NCI-H524 (cell line): ENCODE data around the gene IL31RA.
"Not testable (repeated sequence)": the region's sequence is repeated elsewhere in the genome, so short reads cannot be mapped to it uniquely, and the experiment has no call there.

Experiments used
- DNase-seq, 2 experiments: peaks; one replicate each; lab custom pipeline; 2025; lab: John Stamatoyannopoulos, UW

Gene IL31RA

DNA sequence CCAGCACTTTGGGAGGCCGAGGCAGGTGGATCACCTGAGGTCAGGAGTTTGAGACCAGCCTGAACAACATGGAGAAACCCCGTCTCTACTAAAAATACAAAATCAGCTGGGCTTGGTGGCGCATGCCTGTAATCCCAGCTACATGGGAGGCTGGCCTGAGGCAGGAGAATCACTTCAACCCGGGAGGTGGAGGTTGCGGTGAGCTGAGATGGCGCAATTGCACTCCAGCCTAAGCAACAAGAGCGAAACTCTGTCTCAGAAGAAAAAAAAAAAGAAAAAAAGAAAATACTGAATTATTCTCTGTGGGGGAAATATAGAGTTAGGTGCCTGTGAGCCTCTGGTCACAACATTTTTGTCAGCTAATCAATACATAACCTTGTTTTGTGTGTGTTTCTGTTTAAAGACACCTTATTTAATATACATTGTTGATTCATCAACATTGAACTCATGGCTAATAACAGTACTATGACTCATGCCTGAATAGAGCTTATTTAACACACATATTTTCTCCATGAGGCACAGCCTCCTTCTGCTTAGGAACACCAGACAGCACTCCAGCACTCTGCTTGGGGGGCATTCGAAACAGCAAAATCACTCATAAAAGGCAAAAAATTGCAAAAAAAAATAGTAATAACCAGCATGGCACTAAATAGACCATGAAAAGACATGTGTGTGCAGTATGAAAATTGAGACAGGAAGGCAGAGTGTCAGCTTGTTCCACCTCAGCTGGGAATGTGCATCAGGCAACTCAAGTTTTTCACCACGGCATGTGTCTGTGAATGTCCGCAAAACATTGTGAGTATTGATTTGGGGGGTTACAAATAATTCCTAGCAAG, at the start of gene IL31RA:
TSS of gene IL31RA (plus strand) at position 519 of the 836 bp plus-strand sequence. CDS start at position 733, 214 bp downstream.
- no peak for DNase-seq

DNA sequence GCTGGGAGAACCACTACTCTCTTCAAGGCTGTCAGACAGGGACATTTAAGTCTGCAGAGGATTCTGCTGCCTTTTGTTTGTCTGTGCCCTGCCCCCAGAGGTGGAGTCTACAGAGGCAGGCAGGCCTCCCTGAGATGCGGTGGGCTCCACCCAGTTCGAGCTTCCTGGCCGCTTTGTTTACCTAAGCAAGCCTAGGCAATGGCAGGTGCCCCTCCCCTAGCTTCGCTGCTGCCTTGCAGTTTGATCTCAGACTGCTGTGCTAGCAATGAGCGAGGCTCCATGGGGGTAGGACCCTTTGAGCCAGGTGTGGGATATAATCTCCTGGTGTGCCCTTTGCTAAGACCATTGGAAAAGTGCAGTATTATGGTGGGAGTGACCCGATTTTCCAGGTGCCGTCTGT, 42.3 kb upstream of the IL31RA start:
- DNase-seq: not testable (repeated sequence)

DNA sequence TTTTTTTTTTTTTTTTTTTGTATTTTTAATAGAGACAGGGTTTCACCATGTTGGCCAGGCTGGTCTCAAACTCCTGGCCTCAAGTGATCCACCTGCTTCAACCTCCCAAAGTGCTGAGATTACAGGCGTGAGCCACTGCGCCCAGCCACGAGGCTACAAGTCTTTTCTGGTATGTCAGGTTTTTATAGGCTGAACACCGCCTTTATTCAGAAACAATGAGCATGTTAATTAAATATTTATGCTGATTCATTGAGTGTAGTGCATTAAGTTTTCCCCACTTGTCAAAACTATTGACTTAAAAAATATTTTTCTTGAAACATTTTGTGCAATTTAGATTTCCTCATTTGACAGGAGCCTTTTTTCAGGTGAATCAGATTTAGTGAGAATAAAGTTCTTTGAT, 35.2 kb upstream of the IL31RA start:
- not testable (repeated sequence) for DNase-seq

DNA sequence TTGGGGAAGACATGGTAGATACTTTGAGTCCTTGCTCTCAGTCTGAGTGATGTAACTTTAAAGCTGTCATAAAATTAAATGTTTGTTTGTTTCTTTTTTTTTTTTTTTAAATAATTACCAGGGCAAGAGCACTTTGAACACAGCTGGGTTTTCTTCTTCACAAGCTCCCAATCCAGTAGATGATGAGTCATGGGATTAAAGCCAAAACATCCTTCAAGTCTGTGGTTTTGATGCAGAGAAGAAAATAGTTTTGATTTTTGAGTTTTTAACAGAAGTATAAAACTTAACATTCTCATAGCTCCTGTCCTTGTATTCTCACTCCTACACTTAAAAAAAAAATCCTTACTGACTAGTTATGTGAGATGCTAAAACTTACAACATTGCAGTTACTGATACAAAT, 34.8 kb upstream of the IL31RA start:
- no peak for DNase-seq

DNA sequence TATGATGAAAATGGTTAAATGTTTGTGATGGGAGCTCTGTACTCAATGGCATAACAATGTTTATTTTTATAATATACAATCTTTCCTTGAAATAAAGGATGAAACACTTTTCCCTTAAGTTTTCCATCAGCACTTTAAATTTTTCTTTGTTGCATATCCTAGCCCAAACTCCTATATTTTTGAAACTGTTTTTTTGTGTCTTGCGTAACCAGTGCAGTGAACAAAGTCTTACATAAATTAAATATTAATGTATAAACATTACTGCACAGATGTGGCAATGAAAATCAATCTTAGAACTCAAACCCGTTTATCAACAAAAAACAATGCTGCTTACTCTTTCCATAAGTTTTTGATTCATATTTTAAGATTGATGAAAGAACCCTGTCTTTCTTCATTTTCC, 34.1 kb upstream of the IL31RA start:
- DNase-seq: no peak

DNA sequence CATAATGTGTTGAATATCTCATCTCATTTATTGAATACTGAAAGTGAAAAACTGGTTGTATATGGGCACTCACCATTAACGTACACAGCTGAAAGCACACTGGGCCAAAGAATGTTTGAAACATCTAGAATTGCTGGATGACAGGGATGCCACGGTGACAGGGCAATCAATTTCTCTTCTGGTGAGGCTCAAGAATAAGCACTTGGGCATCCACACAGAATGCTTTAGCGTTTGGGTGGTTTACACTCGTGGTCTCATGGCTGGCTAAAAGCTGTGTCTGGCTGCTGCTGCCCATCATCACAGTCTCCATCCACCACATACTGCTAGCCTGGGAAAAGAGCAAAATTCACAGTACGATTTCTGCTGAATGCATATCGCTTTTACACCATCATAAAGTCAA, 30.7 kb upstream of the IL31RA start:
- no peak for DNase-seq

DNA sequence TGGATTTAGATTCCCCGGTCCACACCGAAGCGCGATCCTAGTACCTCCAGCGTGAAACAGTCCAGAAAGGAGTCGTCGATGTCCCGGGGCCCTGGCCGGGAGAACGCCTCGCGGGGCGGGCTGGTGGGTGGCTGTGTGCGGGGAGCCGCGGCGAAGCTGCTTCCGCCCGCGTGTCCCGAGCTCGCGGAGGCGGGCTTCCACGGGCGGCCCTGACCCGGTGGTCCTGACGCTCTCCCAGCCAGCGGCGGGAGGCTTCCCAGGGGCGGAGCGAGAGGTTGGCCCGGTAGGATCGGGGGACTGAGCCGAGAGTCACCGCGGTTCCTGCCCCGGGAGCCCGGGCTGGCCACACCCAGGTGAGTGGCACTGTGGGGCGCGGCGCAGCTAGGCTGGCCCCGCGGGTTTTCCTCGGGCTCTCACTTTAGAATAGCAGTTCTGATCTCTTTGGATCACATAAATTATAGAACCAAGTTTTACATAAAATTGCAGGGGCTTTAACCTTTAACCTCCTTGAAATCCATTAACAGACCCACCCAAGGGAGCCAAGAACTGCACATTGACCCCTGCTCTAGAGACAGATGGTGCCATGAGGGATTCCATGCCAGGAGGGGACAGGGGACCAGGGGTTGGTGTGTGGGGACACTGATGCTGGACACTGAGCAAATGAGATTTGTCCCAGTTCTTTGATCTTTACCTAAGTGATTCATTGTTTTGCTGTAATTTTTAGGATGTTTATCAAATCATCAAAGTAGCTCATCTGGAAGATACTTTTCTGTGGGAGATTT, 29.2 kb upstream of the IL31RA start:
- no peak for DNase-seq

DNA sequence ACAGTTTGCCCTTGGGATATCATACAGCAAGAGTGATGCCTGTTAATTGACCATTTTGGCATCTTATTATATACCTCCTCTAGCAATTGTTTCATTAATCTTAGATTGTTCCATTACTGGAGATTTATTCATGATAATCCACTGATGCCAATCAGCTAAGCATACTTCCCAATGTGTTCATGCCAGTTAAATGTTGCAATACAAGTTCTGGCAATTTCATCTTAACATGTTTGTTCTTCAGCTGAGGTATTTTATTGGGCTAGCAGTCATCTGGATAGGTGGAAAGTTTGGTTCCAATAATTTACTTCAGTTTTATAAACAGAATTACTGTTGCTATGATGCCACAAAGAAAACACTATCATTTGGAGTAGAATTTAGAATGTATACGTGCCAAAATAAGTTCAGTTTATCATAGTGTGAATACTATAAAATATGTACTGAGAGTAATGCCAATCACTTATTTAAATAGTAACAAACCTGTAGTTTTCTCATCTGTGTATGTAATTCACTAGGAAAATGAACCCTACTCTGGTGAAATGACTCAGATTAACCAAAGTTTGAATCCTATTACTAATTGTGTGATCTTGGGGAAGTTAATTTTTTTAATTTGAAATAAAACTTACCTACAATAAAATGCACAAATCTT, 27.9 kb upstream of the IL31RA start:
- no peak for DNase-seq

DNA sequence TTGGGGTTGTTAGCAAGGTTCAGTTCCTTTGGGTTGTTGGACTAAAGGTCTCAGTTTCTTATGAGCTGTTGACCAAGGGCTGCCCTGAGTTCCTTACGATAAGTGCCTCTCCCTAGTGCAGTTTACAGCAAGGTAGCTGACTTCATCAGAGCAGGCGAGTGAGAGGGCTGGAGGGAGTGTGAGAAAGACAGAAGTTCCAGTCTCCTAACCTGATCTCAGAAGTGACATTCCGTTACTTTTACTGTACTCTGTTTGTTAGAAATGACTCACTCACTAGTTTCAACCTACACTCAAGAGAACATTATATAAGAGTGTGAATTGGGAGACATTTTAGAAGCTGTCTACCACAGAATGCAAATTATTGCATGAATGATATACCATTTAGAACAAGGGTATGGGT, 21.2 kb upstream of the IL31RA start:
- no peak for DNase-seq

DNA sequence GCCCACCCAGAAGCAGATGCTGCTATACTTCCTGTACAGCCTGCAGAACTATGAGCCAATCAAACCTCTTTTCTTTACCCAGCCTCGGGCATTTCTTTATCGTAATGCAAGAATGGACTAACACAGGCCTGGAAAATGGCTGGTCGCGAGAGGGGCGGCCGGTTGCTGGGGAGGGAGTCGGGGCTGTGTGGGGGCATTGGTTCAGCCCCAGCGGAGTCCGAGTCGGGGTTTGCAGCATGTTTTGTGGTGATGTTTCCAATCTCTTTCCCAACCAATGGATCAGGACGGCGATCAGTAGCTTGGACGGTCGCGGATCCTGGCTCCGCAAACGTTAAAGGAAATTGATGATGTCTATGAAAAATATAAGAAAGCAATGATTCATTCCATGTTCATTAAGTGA, 18.7 kb upstream of the IL31RA start:
- DNase-seq: no peak

DNA sequence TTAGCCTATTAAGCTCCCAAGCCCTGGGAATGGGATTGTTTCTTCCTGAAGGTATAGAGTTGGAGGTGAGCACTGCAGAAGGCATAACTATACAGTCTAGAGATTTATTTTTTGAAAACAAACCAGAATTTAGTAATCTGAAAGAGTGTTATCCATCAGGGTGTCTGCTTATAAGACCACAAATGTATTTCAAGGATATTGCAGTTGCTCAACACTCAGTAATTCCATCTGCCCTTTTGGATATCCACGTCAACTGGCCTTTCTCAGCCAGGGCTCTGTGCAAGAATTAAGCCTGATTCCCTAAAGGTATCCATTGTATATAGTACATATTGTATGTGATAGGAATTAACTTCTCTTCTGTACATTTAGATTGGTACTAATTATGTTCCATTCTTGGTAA, 15.0 kb upstream of the IL31RA start:
- no peak for DNase-seq

DNA sequence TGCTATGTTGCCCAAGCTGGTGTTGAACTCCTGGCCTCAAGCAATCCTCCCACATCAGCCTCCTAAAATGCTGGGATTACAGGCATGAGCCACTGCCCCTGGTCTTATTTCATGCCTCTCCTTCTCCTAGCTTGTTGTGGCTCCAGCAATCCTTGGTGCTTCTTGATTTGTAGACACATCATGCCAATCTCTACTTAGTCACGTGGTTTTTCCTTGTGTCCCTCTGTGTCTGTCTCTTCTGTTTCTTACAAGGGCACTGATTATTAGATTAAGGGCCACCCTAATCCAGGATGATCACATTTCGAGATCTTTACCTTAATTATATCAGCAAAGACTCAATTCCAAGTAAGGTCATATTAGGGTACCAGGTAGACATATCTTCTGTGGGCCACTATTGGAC, 9.2 kb upstream of the IL31RA start:
- no peak for DNase-seq

DNA sequence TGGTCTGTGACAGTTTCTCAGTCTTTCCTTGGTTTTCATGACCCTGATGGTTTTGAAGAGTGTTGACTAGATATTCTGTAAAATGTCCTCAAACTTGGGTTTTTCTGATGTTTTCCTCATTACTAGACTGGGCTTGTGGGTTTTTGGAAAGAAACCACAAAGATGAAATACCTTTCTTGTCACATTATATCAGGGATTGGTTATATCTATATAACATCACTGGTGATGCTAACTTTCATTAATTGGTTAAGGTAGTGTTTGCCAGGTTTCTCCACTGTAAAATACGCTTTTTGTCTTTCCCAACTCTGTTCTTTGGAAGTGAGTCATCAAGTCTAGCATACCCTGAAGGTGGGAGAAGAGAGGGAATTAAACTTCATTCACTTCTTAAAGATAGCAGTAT, 3.3 kb upstream of the IL31RA start:
- no peak for DNase-seq

DNA sequence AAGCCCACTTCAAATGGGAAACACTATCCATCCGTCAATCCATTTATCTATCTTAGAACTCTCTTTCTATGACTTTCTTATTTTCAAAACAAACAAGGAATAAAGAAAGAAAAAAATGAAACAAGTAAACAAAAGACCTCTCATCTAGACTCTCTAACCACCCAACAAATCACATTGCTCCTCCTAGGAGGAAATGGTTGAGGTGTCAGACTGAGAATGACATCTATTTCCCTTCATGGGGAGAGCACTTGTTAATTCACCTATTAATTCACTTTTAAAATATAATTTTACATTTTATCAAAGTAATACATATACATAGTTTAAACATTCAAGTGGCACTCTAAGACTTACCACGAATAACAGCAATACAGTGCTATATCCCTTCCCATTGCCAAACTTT, 2.4 kb upstream of the IL31RA start:
- no peak for DNase-seq

DNA sequence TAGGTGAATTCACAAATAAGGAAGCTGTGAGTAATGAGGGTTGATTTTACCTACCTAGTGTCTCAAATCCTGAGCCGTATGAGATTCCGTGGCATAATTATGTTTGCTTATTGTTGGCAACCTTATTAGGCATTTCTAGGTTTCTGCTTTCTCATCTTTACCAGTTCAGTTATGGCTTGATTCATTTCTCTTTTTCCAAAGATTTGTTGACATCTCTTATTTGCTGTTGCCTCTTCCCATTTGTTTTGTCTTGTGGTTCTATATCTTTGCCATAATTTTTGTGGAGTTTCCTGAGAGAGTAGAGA, 470 bp downstream of the IL31RA start:
- DNase-seq: no peak

DNA sequence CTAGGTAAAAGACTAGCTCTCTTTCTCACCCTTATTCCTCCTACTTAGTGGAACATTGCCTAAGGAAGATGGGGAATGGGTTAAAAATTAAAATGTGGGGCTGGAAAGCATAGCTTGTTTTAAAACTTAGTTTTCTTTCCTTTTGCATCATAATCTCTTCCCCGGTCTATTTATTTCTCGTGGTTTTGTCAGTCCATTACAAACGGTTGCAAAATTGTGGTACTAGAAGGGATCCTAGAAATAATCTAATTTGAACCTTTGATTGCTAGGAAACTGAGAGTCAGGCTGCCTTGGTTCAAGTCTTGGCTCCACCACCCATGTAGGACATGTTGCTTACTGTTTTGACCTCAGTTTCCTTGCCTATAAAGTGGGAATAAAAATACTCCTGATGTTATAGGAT, 1.3 kb downstream of the IL31RA start:
- no peak for DNase-seq

DNA sequence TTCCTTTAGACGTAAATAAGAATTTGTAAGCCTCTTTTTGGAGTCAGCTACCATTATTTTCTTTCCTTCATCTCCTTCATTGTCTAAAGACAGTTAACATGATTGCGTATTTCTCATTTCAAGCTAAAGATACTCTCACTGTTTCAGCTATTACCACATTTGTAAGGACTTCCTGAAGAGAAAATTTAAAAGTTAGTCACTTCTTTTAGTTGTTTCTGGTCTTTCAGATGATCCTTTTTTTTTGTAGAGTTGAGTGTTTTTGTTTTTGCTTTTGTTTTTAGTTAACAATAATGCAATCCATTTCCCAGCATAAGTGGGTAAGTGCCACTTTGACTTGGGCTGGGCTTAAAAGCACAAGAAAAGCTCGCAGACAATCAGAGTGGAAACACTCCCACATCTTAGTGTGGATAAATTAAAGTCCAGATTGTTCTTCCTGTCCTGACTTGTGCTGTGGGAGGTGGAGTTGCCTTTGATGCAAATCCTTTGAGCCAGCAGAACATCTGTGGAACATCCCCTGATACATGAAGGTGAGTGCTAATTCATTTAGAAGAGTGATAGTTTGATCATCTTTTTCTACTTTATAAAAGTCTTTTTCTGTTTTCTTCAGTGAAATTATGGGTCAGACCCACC, 2.0 kb downstream of the IL31RA start:
- DNase-seq: peak in 1 of 2 experiments; percentile 9

DNA sequence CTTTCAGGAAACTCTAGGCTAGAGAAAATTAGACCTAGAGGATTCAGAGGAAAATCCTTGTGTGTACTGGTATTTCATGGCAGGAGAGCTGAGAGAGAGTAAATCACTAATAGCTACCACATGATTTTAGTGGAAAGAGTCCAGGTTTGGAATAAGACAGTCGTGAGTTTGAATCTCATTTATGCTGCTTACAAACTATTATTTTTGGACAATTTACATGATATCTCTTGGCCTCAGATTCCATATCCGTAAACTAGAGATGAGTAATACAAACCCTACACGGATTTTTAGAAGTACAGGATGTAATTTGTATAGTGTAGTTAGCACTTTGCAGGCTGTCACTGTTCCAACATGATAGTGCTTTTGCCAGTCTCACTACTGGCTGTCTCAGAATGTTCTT, 2.7 kb downstream of the IL31RA start:
- no peak for DNase-seq

DNA sequence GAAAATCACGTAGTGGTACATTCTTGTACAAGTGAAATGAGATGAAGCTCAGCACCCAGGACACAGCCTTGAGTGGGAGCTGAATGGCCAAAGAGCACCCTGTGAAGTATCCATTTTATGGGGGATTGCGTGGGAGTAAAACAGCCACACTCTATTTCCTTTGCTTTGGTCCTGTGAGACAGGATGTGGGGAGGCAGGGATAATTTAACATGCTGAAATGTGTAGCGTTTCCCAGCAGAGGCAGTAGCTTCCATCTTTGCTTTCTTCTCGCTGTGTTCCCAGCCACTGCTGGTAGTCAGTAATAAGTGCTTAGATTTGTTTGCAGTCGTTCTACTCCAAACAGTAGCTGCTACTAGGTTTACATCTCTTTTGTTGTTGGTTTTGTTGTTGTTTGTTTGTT, 4.4 kb downstream of the IL31RA start:
- DNase-seq: no peak

DNA sequence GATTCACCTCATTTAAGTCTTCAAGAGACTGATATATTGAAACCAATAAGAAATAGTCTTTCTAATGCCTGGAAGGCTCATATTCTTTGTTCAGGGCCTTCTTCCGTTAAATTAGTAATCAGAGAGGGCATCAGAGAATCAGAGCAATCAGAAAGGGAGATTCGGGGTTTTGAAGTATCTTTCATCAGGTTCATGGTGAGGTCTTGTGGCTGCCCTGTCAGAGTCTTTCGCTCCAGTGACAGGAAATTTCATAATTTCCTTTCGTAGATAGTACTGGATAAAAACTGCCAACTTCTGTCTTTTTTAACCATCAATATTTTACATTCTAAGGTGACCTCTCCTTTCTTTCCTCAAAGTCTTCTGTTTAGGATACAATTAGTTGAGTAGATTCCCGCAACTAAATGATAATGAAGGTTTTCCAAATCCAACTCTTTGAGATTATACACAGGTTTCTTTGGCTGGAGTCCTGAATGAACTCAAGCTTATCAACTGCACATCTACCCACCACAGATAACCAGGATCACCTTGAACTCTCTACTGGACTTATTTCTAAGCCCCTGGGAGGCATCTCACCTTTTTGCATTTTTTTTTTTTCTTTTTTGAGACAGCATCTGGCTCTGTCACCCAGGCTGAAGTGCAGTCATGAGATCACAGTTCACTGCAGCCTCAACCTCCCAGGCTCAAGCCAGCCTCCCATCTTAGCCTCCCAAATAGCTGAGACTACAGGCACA, 5.5 kb downstream of the IL31RA start:
- DNase-seq: no peak

DNA sequence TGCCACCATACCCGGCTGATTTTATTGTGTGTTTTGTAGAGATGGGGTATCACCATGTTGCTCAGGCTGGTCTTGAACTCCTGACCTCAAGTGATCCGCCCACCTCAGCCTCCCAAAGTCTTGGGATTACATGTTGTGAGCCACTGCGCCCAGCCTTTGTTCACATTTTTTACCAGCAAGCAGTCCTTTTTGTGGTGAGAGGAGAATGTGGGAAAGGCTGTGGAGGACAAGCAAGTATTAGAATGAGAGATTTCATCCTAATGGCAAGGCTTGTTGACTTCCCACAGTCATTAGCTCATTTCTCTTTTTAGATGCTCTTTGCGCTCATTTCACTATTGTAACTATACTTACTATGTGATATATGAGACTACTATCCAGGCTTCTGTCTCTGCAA, 6.1 kb downstream of the IL31RA start:
- DNase-seq: no peak

DNA sequence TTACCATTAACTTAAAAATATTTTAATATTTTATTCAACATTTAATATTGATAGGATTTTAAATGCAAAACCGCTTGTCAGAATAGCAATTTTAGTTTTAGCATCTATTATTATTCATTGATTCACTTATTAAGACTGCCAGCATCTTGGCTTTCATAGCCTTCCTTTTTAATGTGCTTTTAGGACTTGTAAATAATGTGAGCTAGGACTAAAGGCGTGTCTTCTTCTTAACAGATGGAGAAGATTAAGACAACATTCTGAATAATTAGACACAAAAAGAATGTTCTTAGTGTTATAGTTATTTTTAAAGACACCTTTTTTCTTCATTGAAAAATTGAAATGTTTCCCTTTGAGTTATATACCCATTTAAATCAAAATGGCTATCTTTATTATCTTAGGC, 6.9 kb downstream of the IL31RA start:
- DNase-seq: no peak
